GM12873 (cell line): ENCODE data around the gene RBP5.

Experiments
- CTCF ChIP-seq: IDR thresholded peaks from 2 replicates; pipeline ENCODE4 v1.5.1; 2012; ENCODE audit warnings: low read depth, mild to moderate bottlenecking, moderate library complexity, low read length, control low read depth; ENCODE audit not compliant: insufficient read depth; ENCODE audit errors: missing control alignments

Gene RBP5

GRCh38 chr12:7146228-7146627, 17.5 kb upstream of the RBP5 start:
- no peak for TF ChIP-seq CTCF

DNA sequence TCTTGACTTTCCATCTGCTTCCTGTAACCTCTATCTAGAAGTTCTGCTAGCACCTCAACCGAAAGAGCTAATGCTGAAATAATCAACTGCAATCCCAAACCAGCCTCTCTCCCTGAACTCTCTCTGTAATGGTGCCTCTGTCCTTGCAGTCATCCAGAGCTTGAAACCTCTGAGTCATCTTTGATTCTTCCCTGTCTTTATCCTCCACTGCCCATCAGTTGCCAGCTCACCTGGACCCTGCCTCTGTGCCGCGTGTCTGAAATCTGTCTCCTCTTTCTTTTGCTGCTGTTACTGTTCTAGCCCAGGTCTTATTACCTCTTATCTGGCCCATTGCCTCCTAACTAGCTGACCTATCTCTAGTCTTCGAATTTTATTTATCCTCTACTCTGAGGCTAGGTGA, 17.0 kb upstream of the RBP5 start:
- TF ChIP-seq CTCF = no peak

GRCh38 chr12:7144414-7145120, 15.9 kb upstream of the RBP5 start:
- peak; percentile 53 for TF ChIP-seq CTCF

DNA sequence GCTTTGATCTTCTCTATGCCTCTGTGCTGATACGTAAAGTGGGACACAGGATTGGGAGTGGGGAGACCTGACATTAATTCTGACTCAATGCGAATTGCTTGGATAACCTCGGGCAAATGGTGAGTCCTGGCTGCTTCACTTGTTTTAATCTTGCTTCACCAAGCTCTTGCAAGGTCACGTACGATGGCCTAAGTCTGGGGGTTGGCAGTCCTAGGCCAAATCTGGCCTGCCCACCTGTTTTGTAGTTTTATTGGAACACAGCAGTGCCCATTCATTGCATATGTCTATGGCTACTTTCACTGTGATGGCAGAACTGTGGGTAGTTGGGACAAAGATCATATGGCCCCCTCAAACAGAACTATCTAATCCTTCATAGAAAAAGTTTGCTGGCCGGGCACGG, 14.9 kb upstream of the RBP5 start:
- TF ChIP-seq CTCF = no peak

DNA sequence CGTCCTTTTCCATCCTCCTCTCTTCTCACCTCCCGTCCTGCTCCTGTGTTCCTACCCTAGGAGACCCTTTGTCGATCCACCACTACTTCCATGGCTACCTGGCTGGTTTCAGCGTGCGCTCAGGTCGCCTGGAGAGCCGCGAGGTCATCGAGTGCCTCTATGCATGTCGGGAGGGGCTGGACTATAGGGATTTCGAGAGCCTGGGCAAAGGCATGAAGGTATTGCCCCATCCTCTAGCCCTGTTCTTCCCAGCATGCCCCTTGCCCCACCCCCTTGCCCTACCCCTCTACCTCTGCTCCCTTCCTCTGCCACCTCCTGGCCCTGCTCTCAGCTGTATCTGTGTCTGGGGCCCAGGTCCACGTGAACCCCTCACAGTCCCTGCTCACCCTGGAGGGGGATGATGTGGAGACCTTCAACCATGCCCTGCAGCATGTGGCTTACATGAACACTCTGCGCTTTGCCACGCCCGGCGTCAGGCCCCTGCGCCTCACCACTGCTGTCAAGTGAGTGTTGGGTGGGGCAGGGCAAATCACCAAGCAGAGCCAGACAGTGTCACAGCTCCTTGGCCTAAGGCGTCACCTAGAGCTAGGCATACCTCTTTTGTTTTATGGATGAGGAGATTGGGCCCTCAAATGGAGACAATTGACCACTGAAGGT, 14.2 kb upstream of the RBP5 start:
- TF ChIP-seq CTCF = no peak

DNA sequence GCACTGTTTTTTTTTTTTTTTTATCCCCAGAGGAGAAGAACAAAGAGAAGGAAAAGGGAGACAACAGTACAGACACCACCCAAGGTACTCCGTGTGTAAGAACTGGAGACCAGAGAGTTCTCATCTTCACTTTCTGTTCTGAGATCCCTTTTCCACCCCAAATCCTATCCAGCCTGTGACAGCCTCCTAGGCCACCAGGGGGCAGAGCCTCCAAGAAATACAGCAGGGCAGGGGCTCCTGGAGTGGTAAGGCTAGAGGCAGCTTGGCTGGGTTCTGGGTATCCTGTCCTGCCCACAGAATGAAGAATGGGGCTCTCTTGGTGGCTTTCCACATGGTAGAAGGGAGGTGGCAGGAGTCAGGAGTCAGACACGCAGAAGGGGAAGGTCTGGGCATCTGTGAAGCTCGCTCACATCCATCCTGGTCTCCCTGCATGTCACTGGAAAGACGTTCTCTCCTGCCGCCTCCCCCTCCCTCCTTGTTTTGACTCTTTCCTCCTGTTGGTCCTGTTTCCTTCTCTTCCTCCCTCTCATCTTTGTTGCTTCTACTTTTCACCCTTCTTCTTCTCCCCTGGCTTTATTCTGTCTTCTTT, 13.5 kb upstream of the RBP5 start:
- peak; percentile 76 for TF ChIP-seq CTCF

- no peak for TF ChIP-seq CTCF
Measured at GRCh38 chr12:7141351-7142005, 12.8 kb upstream of the RBP5 start.
